K562 (cell line): Measurements from ENCODE around the gene SKIC2.

Source experiments
- CTBP1 ChIP-seq: fragments of 450-650 bp; IDR thresholded peaks from 2 replicates; pipeline ENCODE4 v1.6.1; 2016; ENCODE audit warnings: borderline replicate concordance
- GABPA ChIP-seq: fragments of 200-800 bp; sonication (Bioruptor generic); conservative IDR thresholded peaks from 2 replicates; pipeline ENCODE4 v1.6.1; 2016; ENCODE audit warnings: low read depth, missing genetic modification characterization, missing compliant biosample characterization
- NCOA1 ChIP-seq: fragments of 450-650 bp; IDR thresholded peaks from 2 replicates; pipeline ENCODE4 v1.6.1; 2016; ENCODE audit warnings: low read depth
- TF ChIP-seq, protein P1 (sequence below): sonication (generic); formaldehyde crosslinking; IDR thresholded peaks from 2 replicates; pipeline ENCODE4 v1.8.1; 2022; ENCODE audit warnings: missing genetic modification reagents
- TF ChIP-seq, protein P2 (sequence below), 3 experiments: IDR thresholded peaks in 2 of 3; conservative IDR thresholded peaks in 1 of 3; 2 replicates each; pipeline ENCODE4 v1.5.1; 2011 to 2012; ENCODE audit warnings: low read length in 3 of 3, mild to moderate bottlenecking in 3 of 3, control low read depth in 2 of 3, improper control_type of control experiment in 1 of 3, inconsistent platforms in 1 of 3, low read depth in 1 of 3, mixed read lengths in 1 of 3, moderate library complexity in 1 of 3; ENCODE audit not compliant: insufficient read depth in 2 of 3
- TF ChIP-seq, protein P3 (sequence below), 3 experiments: fragments of 200-800 bp in 1 of 3; fragments of 250-450 bp in 1 of 3; fragments of 450-650 bp in 1 of 3; sonication (Bioruptor Pico) in 1 of 3; sonication (Bioruptor generic) in 1 of 3; formaldehyde crosslinking in 1 of 3; IDR thresholded peaks; 2 replicates each; pipeline versions ENCODE4 v1.6.1 to v1.8.0; 2016 to 2022; ENCODE audit warnings: mild to moderate bottlenecking in 2 of 3, missing genetic modification characterization in 2 of 3, missing compliant biosample characterization in 1 of 3, moderate library complexity in 1 of 3

DNA sequence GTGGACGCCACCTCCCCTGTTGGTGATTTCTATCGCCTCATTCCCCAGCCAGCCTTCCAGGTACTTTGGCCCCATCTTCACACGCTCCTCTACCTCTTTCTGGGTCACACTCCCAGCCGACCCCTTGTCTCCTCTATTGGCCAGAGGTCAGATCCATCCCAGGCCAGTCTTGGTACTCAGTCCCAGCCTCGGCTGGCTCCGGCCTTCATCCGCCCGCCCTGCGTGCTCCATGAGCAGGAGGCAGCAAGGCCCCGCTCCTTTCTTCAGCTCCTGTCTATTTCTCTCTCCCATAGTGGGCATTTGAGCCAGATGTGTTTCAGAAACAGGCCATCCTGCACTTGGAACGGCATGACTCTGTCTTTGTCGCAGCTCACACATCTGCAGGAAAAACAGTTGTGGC is 2.6 kb downstream of the SKIC2 start:
- TF ChIP-seq, protein P1, sequence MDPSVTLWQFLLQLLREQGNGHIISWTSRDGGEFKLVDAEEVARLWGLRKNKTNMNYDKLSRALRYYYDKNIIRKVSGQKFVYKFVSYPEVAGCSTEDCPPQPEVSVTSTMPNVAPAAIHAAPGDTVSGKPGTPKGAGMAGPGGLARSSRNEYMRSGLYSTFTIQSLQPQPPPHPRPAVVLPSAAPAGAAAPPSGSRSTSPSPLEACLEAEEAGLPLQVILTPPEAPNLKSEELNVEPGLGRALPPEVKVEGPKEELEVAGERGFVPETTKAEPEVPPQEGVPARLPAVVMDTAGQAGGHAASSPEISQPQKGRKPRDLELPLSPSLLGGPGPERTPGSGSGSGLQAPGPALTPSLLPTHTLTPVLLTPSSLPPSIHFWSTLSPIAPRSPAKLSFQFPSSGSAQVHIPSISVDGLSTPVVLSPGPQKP (CRISPR knock-in tag): no peak
- TF ChIP-seq, protein P2, sequence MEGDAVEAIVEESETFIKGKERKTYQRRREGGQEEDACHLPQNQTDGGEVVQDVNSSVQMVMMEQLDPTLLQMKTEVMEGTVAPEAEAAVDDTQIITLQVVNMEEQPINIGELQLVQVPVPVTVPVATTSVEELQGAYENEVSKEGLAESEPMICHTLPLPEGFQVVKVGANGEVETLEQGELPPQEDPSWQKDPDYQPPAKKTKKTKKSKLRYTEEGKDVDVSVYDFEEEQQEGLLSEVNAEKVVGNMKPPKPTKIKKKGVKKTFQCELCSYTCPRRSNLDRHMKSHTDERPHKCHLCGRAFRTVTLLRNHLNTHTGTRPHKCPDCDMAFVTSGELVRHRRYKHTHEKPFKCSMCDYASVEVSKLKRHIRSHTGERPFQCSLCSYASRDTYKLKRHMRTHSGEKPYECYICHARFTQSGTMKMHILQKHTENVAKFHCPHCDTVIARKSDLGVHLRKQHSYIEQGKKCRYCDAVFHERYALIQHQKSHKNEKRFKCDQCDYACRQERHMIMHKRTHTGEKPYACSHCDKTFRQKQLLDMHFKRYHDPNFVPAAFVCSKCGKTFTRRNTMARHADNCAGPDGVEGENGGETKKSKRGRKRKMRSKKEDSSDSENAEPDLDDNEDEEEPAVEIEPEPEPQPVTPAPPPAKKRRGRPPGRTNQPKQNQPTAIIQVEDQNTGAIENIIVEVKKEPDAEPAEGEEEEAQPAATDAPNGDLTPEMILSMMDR (IDR thresholded peaks at IDR 0.05 in 2 of 3, conservative IDR thresholded peaks at IDR 0.05 in 1 of 3; ENCODE audit: insufficient read depth in 2 of 3, low read depth in 1 of 3, low read length in 3 of 3): no peak
- no peak for TF ChIP-seq GABPA (tag)
- no peak for TF ChIP-seq NCOA1
- no peak for TF ChIP-seq CTBP1
- TF ChIP-seq, protein P3, sequence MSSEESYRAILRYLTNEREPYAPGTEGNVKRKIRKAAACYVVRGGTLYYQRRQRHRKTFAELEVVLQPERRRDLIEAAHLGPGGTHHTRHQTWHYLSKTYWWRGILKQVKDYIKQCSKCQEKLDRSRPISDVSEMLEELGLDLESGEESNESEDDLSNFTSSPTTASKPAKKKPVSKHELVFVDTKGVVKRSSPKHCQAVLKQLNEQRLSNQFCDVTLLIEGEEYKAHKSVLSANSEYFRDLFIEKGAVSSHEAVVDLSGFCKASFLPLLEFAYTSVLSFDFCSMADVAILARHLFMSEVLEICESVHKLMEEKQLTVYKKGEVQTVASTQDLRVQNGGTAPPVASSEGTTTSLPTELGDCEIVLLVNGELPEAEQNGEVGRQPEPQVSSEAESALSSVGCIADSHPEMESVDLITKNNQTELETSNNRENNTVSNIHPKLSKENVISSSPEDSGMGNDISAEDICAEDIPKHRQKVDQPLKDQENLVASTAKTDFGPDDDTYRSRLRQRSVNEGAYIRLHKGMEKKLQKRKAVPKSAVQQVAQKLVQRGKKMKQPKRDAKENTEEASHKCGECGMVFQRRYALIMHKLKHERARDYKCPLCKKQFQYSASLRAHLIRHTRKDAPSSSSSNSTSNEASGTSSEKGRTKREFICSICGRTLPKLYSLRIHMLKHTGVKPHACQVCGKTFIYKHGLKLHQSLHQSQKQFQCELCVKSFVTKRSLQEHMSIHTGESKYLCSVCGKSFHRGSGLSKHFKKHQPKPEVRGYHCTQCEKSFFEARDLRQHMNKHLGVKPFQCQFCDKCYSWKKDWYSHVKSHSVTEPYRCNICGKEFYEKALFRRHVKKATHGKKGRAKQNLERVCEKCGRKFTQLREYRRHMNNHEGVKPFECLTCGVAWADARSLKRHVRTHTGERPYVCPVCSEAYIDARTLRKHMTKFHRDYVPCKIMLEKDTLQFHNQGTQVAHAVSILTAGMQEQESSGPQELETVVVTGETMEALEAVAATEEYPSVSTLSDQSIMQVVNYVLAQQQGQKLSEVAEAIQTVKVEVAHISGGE (CRISPR knock-in tag; IDR thresholded peaks at IDR 0.05): no peak
